Stimulated activated CD4-positive, alpha-beta T cell treated with anti-CD3 and anti-CD28 coated beads, Interleukin-1b, Interleukin-23, amount 100 ng/mL, for 1 hour (primary cell): Measurements from ENCODE around the gene WDR77.
A peak's percentile ranks its signal among the peaks of the same experiment; 100 is the strongest.

Experiments
- DNase-seq, 2 donors: peaks; one replicate each; pipeline ENCODE4 v3.0.0-alpha.2; 2020; ENCODE audit warnings: low read depth in 2 of 2

The WDR77 gene

DNA sequence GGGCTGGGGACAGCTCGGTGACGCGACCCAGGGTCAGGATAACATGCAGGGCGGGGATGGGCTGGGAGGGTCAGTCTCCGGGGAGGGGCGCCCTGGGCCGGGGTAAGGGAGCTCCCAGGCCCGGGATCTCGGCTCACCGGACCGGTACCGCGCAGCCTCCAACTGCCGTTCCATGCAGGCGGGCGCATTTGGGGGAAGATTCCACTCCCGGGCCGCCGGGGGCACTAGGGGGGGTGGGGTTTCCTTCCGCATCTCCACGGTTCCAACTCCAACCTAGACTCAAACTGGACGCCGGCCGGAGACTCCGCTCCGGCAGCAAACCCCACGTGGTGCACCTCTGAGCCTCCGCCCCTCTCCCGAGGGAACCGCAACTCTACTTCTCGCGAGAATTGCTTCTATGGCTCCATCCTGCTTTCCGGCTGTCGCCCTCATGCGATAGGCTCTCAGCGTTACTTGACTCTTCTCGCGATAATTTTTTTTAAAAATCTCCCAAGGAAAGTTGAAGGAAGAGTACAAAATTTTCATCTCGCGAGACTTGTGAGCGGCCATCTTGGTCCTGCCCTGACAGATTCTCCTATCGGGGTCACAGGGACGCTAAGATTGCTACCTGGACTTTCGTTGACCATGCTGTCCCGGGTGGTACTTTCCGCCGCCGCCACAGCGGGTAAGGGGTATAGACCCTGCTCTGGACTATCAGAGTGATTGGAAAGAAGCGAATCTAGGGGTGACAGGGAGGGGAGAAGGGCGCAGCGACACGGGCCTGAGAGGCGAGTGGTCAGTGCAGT, at the start of gene WDR77, which contains the start of gene ATP5PB:
Gene WDR77 (minus strand): TSS at position 339 of the 785 bp plus-strand sequence. CDS start 87 bp downstream, at position 252.
Gene ATP5PB (plus strand): TSS at position 547 of the 785 bp plus-strand sequence. CDS start 78 bp downstream, at position 625.
- DNase-seq: peak; percentile 58 to 80

- DNase-seq: no peak
Observed at GRCh38 chr1:111497592-111497991, 48.5 kb upstream of the WDR77 start.

DNA sequence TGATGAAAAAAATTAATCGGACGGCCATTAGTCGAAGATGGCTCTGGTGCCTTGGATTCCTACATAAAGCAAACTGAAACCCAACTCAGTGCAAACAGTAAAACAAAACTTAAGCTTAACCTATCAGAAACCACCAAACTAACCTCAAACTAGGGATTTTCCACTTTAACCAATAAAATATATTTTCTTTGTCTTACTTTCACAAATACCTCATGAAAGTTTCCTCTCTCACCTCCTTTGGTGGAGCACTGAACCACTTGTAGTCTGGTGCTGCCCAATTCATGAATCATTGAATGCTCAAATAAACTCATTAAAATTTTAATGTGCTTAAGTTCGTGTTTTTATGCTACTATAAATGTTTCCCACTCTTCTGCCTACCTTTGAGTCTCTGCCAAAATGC, 47.3 kb upstream of the WDR77 start:
- DNase-seq: no peak

DNA sequence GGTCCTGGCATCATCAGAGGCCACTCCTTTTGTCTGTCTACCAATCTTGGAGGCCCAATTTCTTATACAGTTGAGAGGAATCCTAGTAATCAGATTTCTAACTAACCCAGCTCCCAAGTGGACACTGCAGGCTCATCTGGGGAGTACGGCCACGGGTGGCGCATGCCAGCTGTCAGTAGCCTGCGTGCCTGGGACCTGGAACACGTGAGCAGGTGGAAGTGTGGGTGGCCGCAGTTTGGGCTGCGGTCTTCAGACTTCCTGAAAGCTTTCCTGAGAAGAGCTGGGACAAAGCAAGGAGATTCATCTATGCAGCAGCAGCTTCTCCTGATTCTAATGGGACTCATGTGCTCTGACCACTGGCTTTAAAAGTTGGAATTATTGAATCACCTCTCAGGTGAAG, 42.0 kb upstream of the WDR77 start:
- DNase-seq: no peak

DNA sequence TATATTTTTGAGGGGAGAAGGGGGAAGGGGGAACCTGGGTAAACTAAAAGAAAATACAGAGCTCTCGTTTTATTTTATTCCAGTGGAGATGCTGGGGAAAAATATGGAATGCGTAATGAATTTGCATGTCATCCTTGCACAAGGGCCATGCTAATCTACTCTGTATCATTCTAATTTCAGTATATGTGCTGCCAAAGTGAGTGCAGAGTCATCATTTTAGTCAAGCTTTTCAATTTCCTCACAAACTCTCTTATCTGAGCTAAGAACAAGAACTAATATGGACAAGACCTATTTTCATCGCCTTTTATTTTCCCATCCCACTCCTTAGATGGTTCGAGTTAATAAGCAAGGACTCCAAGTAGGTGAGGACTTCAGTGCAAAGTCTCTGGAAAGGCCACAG, 41.2 kb upstream of the WDR77 start:
- DNase-seq: no peak

DNA sequence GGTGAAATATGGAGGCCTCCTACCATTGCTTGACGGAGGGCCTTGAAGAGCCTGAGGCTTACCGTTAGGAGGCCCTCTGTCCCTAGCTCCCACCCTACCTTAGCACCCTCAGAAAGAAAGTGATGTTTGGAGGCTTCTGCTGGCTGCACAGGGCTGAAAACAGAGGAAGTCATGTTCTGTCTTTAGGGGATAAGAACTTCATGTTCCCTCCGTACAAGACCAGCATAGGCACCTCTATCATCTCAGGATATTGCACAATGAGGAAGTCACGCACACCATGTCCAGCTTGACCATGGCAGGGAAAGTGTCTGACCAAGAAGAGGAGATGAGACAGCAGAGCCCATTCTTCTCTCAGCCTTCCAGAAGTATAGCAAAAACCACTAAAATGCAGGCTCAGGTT, 40.5 kb upstream of the WDR77 start:
- DNase-seq: no peak

DNA sequence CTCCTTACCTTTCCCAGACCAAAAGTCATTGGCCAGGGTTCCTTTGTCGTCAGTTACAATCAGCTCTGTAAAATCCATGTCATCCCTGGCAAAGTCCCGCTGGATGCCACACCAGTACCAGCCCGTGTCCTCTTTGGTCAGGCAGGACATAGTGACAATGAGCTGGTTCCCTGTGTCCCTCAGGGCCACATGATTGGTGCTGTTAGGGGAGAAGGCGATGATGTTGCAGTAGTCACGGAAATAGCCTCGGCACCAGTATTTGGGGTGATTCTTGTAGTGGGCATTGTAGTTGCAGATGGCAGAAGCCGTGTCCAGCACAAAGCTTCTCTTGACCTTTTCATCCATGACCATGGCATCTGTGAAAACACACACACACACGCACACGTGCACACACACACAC, 39.6 kb upstream of the WDR77 start:
- DNase-seq: no peak

DNA sequence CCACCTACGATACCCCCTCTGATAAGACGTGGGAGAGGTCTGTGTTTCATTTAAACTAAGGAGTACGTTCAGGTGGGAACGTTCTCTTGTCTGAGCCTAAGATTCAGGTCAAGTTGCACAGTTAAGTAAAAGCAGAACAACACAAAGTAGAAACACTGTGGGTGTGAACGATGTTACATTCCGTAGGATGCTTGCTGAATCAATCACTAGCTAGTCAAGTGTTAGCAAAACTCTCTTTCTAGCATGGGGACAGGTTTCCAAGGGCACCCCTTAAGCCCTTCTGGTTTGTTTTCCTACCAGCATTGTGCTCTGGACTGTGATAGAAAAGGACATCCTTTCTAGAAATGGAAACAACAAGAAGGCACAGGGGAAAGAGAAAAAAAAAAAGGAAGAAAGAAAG, 38.1 kb upstream of the WDR77 start:
- no peak for DNase-seq

GRCh38 chr1:111486431-111486830, 37.4 kb upstream of the WDR77 start:
- DNase-seq: no peak

- DNase-seq: no peak
Observed at GRCh38 chr1:111484391-111485026, 35.5 kb upstream of the WDR77 start.

- no peak for DNase-seq
Observed at GRCh38 chr1:111483876-111484275, 34.8 kb upstream of the WDR77 start.

DNA sequence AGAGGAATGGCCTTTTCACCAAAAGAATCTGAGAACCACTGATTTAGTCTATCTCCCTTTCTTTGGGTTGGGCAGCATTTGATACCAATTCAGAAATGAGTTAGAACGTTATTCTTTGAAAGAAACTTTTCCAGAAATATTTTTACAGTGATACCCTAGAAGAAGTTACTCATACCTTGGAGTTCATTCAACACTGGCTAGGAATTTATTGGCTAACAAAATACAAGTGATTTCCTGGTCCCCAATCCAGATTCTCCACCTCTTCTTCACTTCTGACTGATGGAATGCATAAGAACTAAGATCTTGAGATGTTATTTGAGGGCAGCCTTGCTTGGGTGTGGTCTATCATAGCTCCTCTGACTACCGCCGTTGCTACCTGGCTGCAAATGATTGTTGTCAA, 34.1 kb upstream of the WDR77 start:
- DNase-seq: no peak

DNA sequence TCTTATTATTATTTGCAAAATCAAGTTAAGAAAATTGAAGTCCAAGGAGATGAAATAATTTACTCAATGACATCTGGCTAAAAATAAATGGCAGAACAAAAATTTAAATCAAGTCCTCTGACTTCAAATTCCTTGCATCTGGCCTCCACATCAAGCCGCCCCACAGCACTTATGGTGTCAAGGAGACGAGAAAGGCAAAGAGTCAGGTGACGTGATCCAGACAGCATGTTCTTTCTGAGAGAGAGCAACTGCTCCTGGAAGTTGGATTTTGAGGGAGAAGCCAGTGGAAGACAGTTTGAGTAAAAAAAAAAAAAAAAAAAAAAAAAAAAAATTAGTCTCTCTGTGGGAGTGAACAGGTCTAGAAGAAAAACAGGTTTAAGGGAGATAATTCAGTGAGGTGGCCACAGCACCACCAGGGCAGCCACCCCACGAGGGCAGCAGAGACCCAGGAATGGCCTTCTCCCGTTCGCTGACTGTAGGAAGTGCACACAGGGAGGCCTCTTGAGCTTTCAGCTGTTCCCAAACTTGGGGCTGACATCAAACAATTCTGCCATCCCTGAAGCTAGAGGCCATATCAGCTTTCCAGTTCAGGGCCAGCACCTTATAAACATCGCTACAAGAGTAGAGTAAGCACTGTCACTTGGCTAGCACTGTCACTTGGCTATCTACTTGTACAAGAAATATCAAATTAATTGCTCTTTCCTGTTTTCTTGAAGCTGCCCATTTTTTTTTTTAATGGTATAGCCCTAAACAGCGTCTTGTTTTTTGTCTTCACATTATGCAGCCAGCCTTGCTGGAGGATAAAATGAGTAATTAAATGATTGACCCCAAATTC, 32.5 kb upstream of the WDR77 start:
- peak in 1 of 2 donors; percentile 30 for DNase-seq

GRCh38 chr1:111480674-111481073, 31.6 kb upstream of the WDR77 start:
- DNase-seq: no peak

DNA sequence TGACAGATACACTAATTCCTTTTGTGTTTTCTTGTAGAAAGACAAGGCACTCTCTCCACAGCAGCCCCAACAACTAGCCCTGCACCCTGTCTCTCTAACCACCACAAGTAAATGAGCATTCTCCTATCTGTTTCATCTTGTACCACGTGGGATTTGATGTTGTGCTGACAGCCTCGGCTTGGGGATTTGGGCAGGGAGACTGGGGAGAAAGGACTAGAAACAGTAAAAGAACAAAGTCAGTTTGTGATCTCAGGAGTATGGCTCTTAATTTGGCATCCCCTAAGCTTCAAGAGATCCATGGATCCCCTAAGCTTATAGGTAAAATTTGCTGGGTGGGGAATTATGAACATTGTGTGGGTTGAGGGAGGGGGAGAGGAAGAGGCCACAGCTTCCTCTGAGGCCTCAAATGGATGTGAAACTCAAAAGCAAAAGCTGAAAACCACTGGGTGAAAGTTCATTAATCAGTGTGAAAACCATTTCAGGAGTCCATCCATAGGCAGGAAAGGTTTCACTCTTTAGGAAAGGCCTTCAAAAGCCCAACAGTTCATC, 27.8 kb upstream of the WDR77 start:
- DNase-seq: no peak

- DNase-seq: no peak
Observed at GRCh38 chr1:111476214-111476613, 27.2 kb upstream of the WDR77 start.

GRCh38 chr1:111475701-111476100, 26.6 kb upstream of the WDR77 start:
- no peak for DNase-seq

DNA sequence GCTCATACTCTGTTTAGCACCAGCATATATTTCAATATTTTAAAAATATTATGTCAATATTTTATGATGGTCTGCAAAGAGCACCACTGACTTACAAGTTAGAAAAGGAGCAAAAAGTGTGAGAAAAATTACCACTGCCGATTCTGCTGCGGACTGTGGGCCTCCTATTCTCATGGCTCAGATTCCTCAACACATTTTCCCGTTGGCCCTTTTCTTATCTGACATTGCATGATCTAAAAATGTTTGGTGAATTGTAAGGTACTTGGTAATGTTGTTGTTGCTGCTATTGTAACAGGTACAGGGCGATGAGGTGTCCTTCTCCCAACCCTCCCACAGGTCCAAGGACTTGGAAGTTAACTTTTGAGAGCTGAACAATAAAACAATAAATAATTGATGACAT, 25.5 kb upstream of the WDR77 start:
- DNase-seq: no peak

DNA sequence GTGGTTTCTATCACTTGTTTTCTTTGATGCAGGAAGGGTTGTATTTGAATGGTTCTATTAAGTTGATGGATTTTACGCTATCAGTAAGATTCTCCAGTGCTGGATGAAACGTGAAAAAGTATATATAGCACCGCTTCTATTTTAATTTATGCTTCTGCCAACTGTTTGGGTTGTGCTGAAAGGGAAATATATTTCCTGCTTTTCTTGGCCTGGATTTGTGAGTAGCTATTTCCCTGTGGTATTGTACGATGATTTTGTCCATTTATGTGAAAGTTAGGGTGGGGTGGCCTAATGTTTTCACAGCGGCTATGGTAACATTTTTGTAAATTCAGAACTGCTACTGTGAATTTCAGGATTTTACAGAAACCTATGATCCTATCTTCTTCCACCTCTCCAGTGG, 25.1 kb upstream of the WDR77 start:
- no peak for DNase-seq

DNA sequence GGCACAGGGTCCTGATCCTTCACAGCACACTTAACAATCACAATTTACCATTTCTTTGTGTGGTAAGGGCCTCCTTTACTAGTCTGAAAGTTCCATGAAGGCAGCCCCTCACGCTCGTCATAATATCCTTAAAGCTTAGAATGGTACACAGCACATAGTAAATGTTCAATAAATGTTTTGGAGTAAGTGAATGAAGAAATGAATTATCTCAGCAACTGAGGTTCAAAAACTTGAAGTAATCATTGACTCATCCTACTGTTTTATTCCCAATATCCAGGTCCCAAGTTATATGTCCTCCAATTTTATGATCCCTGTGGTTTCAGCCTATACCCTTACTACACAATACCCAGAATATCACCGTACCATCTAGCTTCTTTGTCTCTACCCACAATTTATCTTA, 22.5 kb upstream of the WDR77 start:
- no peak for DNase-seq

DNA sequence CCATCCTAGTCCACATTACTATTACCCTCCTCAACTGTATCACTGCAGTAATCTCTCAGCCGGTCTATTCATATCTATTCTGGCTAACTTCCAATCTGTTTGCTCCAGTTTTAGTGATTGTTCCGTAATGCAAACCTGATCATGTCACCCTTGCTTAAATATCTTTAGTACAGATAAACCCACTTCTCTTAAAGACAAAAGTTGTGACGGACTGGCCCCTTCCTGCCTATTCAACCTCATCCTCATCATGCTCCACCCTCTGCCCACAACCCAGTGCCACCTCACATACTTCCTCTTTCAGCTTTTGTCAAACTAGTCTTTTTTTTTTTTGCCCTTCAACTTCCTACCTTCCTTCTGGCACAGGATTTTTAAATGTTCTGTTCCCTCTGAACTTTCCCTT, 22.0 kb upstream of the WDR77 start:
- peak; percentile 9 to 31 for DNase-seq

GRCh38 chr1:111470596-111470995, 21.5 kb upstream of the WDR77 start:
- no peak for DNase-seq
